HUES64 (cell line): ENCODE data around the gene FOXB1.

Experiments
- H3K27ac ChIP-seq: 2 replicates; pipeline ENCODE4 v1.7.0; 2013; ENCODE audit warnings: low read depth, low read length, inconsistent platforms
- H3K27me3 ChIP-seq: 2 replicates; pipeline ENCODE4 v1.6.1; 2013; ENCODE audit warnings: mild to moderate bottlenecking, low read length; ENCODE audit not compliant: insufficient read depth
- H3K36me3 ChIP-seq: 2 replicates; pipeline ENCODE4 v1.6.1; 2013; ENCODE audit warnings: mild to moderate bottlenecking, low read length; ENCODE audit not compliant: insufficient read depth
- H3K4me1 ChIP-seq: 2 replicates; pipeline ENCODE4 v1.6.1; 2013; ENCODE audit warnings: mild to moderate bottlenecking, low read length, moderate library complexity; ENCODE audit not compliant: insufficient read depth
- H3K4me3 ChIP-seq: 2 replicates; pipeline ENCODE4 v1.5.1; 2013; ENCODE audit warnings: mild to moderate bottlenecking, low read length, moderate library complexity
- H3K9ac ChIP-seq: 2 replicates; pipeline ENCODE4 v1.6.1; 2013; ENCODE audit warnings: mild to moderate bottlenecking, low read depth, low read length
- H3K9me3 ChIP-seq: 2 replicates; pipeline ENCODE4 v1.6.1; 2013; ENCODE audit warnings: low read depth, low read length; ENCODE audit not compliant: insufficient read depth
- WGBS: fragments of 150-250, 120-280 bp; methylation state at CpG from one replicate; pipeline ENCODE4 v1.1.7; 2013; ENCODE audit warnings: missing lambda C conversion rate; 5-methylcytosine and 5-hydroxymethylcytosine counted together

The FOXB1 gene

DNA sequence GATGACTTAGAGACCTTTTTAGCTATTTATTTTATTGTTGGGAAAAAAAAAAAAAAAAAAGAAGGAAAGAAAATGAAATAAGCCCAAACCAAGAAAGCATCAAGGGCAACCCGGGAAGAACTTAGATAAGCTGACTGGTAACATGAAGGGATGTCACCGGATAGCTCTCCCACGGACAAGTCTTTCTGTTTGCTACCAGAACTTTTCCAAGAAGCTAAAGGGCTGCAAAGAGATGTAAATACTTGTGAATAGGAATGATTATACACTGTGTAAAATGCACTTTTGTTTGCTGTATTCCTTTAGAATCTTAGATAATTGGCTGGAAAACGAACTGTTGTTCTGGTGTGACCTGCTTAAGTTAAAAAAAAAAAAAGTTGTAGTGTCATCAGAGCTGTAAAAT is 2.8 kb downstream of the FOXB1 start:
- H3K27ac ChIP-seq: peak overlapping the region; percentile 78; the same call in 1 of the 2 replicates
- no peaks in the 10 kb centered on the region for H3K36me3 ChIP-seq
- H3K27me3 ChIP-seq: peaks cover 79% of the 10 kb centered on the region
- no peaks in the 10 kb centered on the region for H3K9me3 ChIP-seq
- WGBS: 0% methylated on average over 4 of the region's 4 CpGs
- peak overlapping the region; percentile 62 for H3K4me3 ChIP-seq
- peaks cover 63% of the 10 kb centered on the region for H3K4me1 ChIP-seq
- H3K9ac ChIP-seq: no peak overlapping the region

DNA sequence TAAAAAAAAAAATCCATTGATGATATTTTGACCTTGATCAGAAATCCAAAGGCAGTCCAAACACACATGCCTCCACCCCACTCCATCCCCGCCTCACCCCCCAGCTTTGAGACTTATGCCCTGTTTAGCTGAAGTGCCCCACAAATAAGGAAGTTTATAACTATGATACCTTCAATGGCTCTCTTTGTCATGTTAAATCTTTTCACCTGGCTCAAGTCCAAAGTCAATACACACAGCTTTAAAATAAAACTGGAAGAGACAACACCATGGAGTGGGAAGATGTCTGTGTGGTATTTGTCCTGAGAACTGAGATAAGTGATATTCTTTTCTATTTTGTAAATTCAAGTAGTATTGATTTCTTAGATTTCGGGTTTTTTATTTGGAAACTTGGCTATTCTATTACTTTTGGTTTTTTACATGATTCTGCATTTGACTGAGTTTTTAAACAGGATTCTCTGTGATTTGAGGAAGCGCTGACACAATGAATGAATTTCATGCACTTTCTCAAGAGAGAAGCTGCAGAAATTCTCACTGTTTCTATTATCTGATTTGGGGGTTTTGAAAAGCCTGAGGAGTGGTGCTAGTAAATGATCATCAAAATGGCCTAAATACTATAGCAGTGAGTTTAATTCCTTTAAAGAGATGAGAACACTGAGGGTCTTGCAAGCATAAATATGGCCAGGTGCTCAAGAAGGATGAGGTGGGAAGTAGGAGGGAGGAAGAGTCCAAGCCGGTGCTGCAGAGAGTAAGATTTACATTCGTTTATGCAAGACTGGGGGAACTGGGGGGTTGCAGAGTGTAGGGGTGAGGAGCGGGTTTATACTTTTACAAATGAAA is 5.2 kb downstream of the FOXB1 start:
- Histone ChIP-seq H3K4me3 (peak overlapping the region; percentile 24), H3K36me3 (no peaks in the 10 kb centered on the region), H3K9me3 (no peaks in the 10 kb centered on the region), H3K27ac (peak overlapping the region; percentile 63; the same call in 1 of the 2 replicates), H3K9ac (no peak overlapping the region), H3K27me3 (peaks cover 55% of the 10 kb centered on the region), H3K4me1 (peaks cover 72% of the 10 kb centered on the region)
- 19% methylated on average over 5 of the region's 6 CpGs for WGBS

DNA sequence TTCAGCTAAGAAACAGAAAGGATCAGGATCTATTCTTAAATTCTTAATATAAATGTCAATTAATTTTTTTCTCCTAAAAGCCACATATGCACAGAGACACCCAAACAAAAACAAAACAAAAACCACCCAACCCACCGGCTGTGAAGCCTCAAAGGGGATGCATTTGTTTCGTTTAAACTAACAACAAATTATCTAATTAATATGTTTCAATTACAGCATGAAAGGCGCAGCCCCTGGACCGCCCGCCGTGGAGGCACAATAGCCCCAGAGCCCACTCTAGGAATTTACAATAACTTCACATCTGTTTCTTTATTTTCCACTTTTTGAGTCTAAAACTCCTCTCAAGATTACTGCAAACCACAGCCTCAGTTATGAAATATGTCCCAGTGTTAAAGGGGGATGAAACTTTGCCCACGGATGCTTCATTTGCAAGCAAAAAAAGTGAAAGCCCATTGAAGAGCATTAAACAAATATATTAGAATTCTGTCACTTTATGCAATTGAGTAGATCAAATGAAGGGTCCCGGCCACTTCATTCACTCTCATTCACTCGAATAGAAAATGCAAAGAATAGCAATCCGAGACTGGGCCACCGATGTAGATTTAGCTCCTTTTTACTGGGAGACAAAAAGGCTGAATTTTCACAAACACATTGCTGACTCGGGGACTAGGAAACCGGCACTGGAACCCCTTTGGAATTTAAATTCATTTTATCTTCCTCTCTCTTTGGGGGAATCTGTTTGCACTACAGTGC is 6.0 kb downstream of the FOXB1 start:
- Histone ChIP-seq H3K4me1 (peaks cover 72% of the 10 kb centered on the region), H3K9me3 (no peaks in the 10 kb centered on the region), H3K36me3 (no peaks in the 10 kb centered on the region), H3K27me3 (peaks cover 47% of the 10 kb centered on the region), H3K27ac (peak overlapping the region; percentile 63; the same call in 1 of the 2 replicates), H3K4me3 (peak overlapping the region; percentile 24), H3K9ac (0 out of 2 replicates have a peak overlapping the region, but pooled peaks have one; percentile 5)
- 4% methylated on average over 12 of the region's 13 CpGs for WGBS

DNA sequence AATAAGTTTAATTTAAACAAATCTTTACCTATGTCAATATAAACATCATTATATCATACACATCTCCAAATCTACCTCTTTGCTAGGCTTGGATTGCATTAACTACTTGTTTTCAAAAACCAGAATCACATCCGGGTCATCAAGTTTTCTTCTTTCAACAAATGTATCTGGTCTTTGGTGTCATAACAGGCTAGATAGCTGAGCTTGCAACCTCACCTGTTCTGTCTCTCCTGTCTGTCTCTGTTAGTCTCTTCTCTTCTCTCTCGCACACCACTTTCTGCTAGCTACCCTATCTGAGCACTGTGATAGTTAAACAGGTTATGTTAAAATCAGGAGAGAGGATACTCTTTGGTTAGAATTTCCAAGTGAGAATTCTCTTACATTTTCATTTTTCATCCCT is 6.7 kb downstream of the FOXB1 start:
- Histone ChIP-seq H3K9ac (no peak overlapping the region), H3K4me3 (peak overlapping the region; percentile 24), H3K27me3 (peaks cover 40% of the 10 kb centered on the region), H3K27ac (peak overlapping the region; percentile 63; the same call in 1 of the 2 replicates), H3K9me3 (no peaks in the 10 kb centered on the region), H3K36me3 (no peaks in the 10 kb centered on the region), H3K4me1 (peaks cover 72% of the 10 kb centered on the region)
- 29% methylated on average over 1 of the region's 2 CpGs for WGBS

DNA sequence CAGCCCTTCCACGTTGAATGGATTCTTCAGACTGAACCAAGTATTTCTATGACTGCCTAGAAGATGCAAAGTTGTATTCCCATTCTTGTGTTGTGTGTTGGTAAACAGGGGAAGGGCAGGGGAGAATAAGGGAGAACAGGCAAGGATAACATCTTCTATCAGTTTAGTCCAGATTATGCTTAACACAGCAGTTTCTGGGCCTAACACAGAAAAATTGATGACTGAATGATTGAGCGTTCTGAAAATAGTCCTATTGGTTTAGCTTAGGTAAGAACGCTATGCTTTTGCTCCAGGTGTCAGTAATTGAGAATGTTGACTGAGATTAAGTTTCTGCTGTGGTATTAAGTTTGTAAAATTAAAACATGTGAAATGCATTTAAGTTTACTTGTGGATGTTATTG is 8.6 kb downstream of the FOXB1 start:
- no peak overlapping the region for H3K27ac ChIP-seq
- H3K27me3 ChIP-seq: peaks cover 25% of the 10 kb centered on the region; the same call in 1 of the 2 replicates
- H3K4me1 ChIP-seq: peaks cover 60% of the 10 kb centered on the region
- H3K9me3 ChIP-seq: no peaks in the 10 kb centered on the region
- WGBS: 89% methylated on average over 3 of the region's 3 CpGs
- H3K4me3 ChIP-seq: no peak overlapping the region
- H3K9ac ChIP-seq: no peak overlapping the region
- H3K36me3 ChIP-seq: no peaks in the 10 kb centered on the region

DNA sequence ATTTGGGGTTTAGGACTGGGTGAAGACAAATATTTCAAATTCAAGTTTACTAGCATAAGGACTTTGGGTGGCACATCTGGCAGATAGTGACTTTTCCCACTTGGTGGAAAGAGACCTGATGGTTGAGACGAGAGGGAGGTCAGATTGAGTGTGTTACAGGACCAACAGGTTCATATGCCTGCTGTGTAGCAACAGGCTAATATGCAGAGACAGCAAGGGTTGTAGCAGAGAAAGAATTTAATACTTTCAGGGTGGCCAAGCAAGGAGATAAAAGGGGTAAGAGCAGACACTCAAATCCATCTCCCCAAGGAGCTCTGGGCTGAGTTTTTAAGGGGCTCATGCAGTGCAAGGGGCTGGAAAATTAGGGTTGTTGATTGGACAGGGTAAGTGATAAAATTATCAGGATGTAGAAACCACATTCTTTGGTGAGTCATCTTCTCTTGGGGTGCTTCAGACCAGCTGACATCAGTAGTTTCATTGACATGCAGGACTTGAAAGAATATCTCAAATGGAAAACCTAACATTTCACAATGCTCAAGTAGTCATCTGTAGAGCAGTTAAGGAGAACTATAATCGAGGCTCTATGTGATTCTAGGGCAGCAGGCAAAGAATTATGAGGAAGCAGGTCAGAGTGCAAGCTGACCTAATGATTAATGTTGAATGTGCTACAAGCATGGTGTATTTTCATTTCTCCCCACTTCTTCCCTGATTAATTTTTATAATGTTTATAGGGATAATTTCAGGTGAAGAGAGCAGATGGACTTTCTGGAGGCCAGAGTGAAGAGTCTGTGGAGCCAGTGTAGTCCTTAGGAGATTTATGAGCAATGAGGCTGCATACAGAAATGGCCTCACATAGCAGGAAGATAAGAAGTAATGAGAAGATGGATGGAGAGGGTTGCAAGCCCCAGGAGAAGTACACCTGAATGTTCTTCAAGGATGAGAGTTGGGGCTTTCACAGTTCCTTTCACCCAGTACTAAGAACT is 13.7 kb downstream of the FOXB1 start:
- 41% methylated on average over 2 of the region's 2 CpGs for WGBS
- no peak overlapping the region for H3K4me3 ChIP-seq
- no peak overlapping the region for H3K27ac ChIP-seq

DNA sequence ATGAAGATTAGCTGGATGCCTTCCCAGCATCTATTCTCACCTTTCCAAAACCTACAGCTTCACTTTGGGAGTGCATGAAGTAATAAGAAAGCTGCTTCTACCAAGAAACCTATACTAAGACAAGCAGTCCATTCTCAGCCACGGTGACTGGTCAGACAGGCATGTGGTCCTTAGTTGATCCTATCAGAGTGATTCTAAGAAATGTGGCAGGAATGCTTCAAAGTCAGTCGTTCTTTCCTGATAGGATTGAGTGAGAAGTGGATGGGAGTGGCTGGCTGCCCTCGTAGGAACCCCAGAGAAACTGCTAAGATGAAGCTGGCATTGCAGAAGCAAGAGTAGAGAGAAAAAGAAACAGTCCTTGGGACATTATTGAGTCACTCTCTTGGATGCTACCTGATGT is 16.6 kb downstream of the FOXB1 start:
- Histone ChIP-seq H3K9ac (no peak overlapping the region), H3K4me3 (no peak overlapping the region), H3K27ac (no peak overlapping the region), H3K36me3 (no peaks in the 10 kb centered on the region), H3K9me3 (no peaks in the 10 kb centered on the region), H3K27me3 (no peaks in the 10 kb centered on the region), H3K4me1 (peaks cover 29% of the 10 kb centered on the region)
- WGBS: 56% methylated on average over 3 of the region's 3 CpGs

More for the DNA sequence above, 13.7 kb downstream of the FOXB1 start:
- peaks cover 25% of the 10 kb centered on the region for H3K4me1 ChIP-seq
- no peaks in the 10 kb centered on the region for H3K36me3 ChIP-seq
- no peak overlapping the region for H3K9ac ChIP-seq
- no peaks in the 10 kb centered on the region for H3K27me3 ChIP-seq
- no peaks in the 10 kb centered on the region for H3K9me3 ChIP-seq

DNA sequence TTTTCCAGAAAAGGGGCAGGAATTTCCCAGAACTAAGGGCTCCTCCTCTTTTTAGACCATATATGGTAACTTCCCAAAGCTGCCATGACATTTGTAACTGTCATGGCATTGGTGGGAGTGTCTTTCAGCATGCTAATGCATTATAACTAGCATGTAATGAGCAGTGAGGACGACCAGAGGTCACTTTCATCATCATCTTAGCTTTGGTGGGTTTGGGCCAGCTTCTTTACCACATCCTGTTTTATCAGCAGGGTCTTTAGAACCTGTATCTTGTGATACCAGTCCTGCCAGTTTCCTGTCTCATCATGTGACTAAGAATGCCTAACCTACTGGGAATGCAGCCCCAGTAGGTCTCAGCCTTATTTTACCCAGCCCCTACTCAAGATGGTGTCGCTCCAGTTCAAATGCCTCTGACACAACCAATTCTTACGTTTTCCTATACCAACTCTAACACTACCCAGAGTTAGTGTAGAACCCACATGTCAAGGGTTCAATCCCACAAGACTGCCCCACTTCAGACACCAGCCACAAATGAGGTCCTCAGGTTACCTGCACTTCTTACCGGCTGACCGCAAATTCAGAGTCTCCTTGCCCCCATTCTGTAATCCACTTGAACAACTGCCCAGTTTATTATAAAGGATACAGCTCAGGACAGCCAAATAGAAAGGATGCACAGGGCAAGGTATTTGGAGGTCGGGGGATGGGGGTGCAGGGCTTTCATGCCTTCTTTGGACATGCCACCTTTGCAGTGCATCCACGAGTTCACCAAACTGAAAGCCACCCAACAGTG is 17.7 kb downstream of the FOXB1 start:
- H3K9me3 ChIP-seq: no peaks in the 10 kb centered on the region
- H3K27ac ChIP-seq: peak overlapping the region; percentile 63; the same call in 1 of the 2 replicates
- 92% methylated on average over 7 of the region's 7 CpGs for WGBS
- no peak overlapping the region for H3K4me3 ChIP-seq
- H3K36me3 ChIP-seq: no peaks in the 10 kb centered on the region
- no peaks in the 10 kb centered on the region for H3K27me3 ChIP-seq
- H3K9ac ChIP-seq: no peak overlapping the region
- peaks cover 33% of the 10 kb centered on the region for H3K4me1 ChIP-seq

DNA sequence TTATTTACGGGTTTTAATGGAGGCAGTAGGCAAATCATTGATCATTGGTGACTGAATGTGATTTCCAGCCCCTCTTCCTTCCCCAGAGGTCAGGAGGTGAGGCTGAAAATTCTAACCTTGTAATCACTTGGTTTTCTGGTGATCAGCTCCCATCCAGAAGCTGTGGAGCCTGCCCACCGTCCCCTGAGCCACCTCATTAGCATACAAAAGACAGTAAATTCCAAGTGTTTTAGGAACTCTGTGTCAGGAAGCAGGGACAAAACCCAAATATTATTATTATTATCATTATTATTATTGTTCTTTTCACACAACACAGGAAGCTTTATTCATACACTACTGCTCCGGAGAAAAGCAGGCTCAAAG is 18.2 kb downstream of the FOXB1 start:
- Histone ChIP-seq H3K36me3 (no peaks in the 10 kb centered on the region), H3K27ac (peak overlapping the region; percentile 63; the same call in 1 of the 2 replicates), H3K27me3 (no peaks in the 10 kb centered on the region), H3K9me3 (no peaks in the 10 kb centered on the region), H3K4me3 (no peak overlapping the region), H3K4me1 (peaks cover 33% of the 10 kb centered on the region), H3K9ac (no peak overlapping the region)
- WGBS: 35% methylated on average over 2 of the region's 3 CpGs

DNA sequence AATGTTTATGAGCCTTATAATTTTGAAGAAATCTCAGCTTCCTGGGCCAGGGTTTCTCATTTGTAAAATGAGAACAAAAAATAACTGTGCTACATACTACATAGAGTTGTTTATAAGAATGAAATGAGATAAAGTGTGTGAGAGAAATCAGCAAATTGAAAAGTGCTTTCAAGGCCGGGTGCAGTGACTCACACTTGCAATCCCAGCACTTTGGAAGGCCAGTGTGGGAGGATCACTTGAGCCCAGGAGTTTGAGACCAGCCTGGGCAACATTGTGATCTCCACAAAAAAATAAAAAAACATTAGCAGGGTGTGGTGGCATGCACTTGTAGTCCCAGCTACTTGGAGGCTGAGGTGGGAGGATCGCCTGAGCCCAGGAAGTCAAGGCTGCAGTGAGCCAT is 22.4 kb downstream of the FOXB1 start:
- H3K4me3 ChIP-seq: no peak overlapping the region
- no peak overlapping the region for H3K9ac ChIP-seq
- no peaks in the 10 kb centered on the region for H3K36me3 ChIP-seq
- 88% methylated on average over 2 of the region's 2 CpGs for WGBS
- no peaks in the 10 kb centered on the region for H3K27me3 ChIP-seq
- no peak overlapping the region for H3K27ac ChIP-seq
- H3K9me3 ChIP-seq: no peaks in the 10 kb centered on the region
- H3K4me1 ChIP-seq: peaks cover 31% of the 10 kb centered on the region
